Measurements from ENCODE around the gene MTHFSD. TPM values are rescaled to one million over a fixed set of nuclear protein-coding genes. Genes with fewer than 3 reads are reported as not detected.

Gene MTHFSD
- total and polyA plus RNA-seq, 2 donors (not counting 3 experiments of a cell fraction or from before 2014, with no cell fraction given), result 16.7 to 21.1 TPM

DNA sequence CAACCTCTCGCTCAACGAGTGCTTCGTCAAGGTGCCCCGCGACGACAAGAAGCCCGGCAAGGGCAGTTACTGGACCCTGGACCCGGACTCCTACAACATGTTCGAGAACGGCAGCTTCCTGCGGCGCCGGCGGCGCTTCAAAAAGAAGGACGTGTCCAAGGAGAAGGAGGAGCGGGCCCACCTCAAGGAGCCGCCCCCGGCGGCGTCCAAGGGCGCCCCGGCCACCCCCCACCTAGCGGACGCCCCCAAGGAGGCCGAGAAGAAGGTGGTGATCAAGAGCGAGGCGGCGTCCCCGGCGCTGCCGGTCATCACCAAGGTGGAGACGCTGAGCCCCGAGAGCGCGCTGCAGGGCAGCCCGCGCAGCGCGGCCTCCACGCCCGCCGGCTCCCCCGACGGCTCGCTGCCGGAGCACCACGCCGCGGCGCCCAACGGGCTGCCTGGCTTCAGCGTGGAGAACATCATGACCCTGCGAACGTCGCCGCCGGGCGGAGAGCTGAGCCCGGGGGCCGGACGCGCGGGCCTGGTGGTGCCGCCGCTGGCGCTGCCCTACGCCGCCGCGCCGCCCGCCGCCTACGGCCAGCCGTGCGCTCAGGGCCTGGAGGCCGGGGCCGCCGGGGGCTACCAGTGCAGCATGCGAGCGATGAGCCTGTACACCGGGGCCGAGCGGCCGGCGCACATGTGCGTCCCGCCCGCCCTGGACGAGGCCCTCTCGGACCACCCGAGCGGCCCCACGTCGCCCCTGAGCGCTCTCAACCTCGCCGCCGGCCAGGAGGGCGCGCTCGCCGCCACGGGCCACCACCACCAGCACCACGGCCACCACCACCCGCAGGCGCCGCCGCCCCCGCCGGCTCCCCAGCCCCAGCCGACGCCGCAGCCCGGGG, 12.9 kb upstream of the MTHFSD start:
- Histone ChIP-seq H3K4me2 (ENCODE audit: insufficient read depth, low read length) (no peak overlapping the region), H3K4me3 (replicated peaks in 1 of 3; ENCODE audit: insufficient read depth in 1 of 3, low read depth in 1 of 3, low read length in 3 of 3) (peak overlapping the region; percentile 88 to 99 (median 94)), H3K27ac (ENCODE audit: insufficient read depth, low read depth, low read length) (peak overlapping the region; percentile 78), H2AFZ (ENCODE audit: low read depth, low read length) (no peak overlapping the region), H3K9me3 (replicated peaks; ENCODE audit: control insufficient read depth, insufficient read depth, low read length) (no peaks in the 10 kb centered on the region), H3K27me3 (ENCODE audit: control insufficient read depth in 2 of 2, insufficient read depth in 2 of 2, low read length in 2 of 2) (no peaks in the 10 kb centered on the region), H3K79me2 (ENCODE audit: control insufficient read depth, insufficient read depth, low read length) (peaks cover 76% of the 10 kb centered on the region), H4K20me1 (replicated peaks; ENCODE audit: control insufficient read depth, extremely low read depth, insufficient read depth, low read length) (no peaks in the 10 kb centered on the region), H3K9ac (replicated peaks; ENCODE audit: extremely low read depth, insufficient read depth, low read length) (peak overlapping the region; percentile 86), H3K9me1 (replicated peaks; ENCODE audit: control insufficient read depth, extremely low read depth, insufficient read depth, low read length) (no peaks in the 10 kb centered on the region), H3K4me1 (ENCODE audit: control insufficient read depth, extremely low read depth, insufficient read depth, low read length) (peaks cover 38% of the 10 kb centered on the region), H3K36me3 (ENCODE audit: control insufficient read depth in 2 of 2, extremely low read depth in 1 of 2, insufficient read depth in 2 of 2, low read length in 2 of 2) (peaks cover 4 to 5% of the 10 kb centered on the region in 2 experiments)
- intact Hi-C loops (cut with micrococcal nuclease) (loop anchor here (2.0 kb wide), 2 partner anchors 267 to 611 kb away; no protein-coding TSS in a partner anchor), dilution Hi-C loops (cut with MboI; ENCODE audit: extremely low pct_ligation_motif_present, low sequenced_read_pairs) (no loop called here)
- peak; percentile 9 to 29 for TF ChIP-seq CTCF (IDR thresholded peaks at IDR 0.05; ENCODE audit: extremely low read depth in 1 of 2, insufficient read depth in 1 of 2, low read depth in 1 of 2, low read length in 2 of 2)
- TF ChIP-seq, protein P1, sequence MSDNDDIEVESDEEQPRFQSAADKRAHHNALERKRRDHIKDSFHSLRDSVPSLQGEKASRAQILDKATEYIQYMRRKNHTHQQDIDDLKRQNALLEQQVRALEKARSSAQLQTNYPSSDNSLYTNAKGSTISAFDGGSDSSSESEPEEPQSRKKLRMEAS (IDR thresholded peaks at IDR 0.05; ENCODE audit: insufficient read depth, insufficient read length), result no peak
- no peak for TF ChIP-seq FOS (IDR thresholded peaks at IDR 0.05; ENCODE audit: borderline replicate concordance, insufficient read depth, low read length)
- TF ChIP-seq JUN (IDR thresholded peaks at IDR 0.05; ENCODE audit: borderline replicate concordance, insufficient read depth, insufficient read length, low read depth), result no peak
- peak; percentile 4 for TF ChIP-seq POLR2AphosphoS5 (IDR thresholded peaks at IDR 0.05; ENCODE audit: insufficient read depth, low read depth, low read length)
- no TSS peak for BruUV-seq (replicated peaks)
- DNase-seq (ENCODE audit: low read depth, low spot score), result peak; percentile 52
- POLR2A ChIA-PET, result interaction anchor here (0.9 kb wide), 1 partner anchor 8 kb away, joined by 3 read pairs; no protein-coding TSS in a partner anchor
- CTCF ChIA-PET, result interaction anchor here (0.7 to 10.4 kb wide), 7 partner anchors 193 to 711 kb away, joined by 3 to 283 read pairs (median 6); no protein-coding TSS in a partner anchor
- FAIRE-seq, result no peak
